Measurements from ENCODE around the gene EPHA1. TPM values are rescaled to one million over a fixed set of nuclear protein-coding genes. Genes with fewer than 3 reads are reported as not detected.

EPHA1 gene
- total RNA-seq, 1 donor from 2014 or later, result 4.7 TPM

DNA sequence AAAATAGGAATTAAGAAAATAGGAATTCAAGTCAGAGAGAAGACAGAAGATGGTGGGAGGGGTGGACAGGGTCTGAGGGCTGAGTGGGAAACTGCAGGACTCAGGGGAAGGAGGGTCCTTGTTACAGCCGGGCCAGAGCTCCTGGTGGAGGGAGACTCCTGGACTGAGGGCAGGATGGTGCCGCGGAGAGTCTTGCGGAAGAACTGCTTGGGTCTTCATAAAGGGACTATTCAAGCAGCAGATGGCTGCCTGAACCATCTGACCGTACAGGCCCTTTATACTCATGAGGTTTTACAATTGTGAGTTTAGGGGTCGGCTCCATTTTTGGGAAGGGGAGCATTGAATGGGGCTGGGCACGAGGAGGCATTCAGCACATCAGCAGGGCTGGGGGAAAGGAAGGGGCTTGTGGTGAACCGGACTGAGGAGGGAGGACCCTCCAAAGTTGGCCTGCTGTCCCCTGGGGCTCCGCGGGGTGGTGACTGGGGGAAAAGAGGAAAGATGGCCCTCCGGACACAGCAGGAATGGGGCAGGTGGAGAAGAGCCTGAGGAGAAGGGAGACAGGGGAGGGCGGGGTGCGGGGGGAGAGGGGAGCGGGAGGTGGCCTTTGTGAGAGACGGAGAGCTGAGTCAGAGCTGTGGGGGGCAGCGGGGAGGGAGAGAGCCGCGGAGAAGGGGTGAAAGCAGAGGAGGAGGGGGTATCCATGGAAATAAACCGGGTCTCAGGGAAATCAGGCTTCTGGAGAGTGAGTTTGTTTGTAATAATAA, 47.7 kb downstream of the EPHA1 start:
- DNase-seq, result peak; percentile 50
- peaks cover 14% of the 10 kb centered on the region for H3K36me3 Mint-ChIP-seq (ENCODE audit: unreplicated experiment)
- TF ChIP-seq, protein P1, sequence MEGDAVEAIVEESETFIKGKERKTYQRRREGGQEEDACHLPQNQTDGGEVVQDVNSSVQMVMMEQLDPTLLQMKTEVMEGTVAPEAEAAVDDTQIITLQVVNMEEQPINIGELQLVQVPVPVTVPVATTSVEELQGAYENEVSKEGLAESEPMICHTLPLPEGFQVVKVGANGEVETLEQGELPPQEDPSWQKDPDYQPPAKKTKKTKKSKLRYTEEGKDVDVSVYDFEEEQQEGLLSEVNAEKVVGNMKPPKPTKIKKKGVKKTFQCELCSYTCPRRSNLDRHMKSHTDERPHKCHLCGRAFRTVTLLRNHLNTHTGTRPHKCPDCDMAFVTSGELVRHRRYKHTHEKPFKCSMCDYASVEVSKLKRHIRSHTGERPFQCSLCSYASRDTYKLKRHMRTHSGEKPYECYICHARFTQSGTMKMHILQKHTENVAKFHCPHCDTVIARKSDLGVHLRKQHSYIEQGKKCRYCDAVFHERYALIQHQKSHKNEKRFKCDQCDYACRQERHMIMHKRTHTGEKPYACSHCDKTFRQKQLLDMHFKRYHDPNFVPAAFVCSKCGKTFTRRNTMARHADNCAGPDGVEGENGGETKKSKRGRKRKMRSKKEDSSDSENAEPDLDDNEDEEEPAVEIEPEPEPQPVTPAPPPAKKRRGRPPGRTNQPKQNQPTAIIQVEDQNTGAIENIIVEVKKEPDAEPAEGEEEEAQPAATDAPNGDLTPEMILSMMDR (IDR thresholded peaks at IDR 0.05; ENCODE audit: partially characterized antibody, unreplicated experiment), result no peak
- H3K4me1 Mint-ChIP-seq (ENCODE audit: low read depth, unreplicated experiment), result peaks cover 16% of the 10 kb centered on the region
- peaks cover 19% of the 10 kb centered on the region for H3K27me3 Mint-ChIP-seq (ENCODE audit: unreplicated experiment)
- H3K4me3 Mint-ChIP-seq (ENCODE audit: unreplicated experiment), result peak overlapping the region; percentile 90
- H3K9me3 Mint-ChIP-seq (ENCODE audit: unreplicated experiment), result peaks cover 22% of the 10 kb centered on the region
- H3K27ac Mint-ChIP-seq (ENCODE audit: unreplicated experiment), result peak overlapping the region; percentile 90

DNA sequence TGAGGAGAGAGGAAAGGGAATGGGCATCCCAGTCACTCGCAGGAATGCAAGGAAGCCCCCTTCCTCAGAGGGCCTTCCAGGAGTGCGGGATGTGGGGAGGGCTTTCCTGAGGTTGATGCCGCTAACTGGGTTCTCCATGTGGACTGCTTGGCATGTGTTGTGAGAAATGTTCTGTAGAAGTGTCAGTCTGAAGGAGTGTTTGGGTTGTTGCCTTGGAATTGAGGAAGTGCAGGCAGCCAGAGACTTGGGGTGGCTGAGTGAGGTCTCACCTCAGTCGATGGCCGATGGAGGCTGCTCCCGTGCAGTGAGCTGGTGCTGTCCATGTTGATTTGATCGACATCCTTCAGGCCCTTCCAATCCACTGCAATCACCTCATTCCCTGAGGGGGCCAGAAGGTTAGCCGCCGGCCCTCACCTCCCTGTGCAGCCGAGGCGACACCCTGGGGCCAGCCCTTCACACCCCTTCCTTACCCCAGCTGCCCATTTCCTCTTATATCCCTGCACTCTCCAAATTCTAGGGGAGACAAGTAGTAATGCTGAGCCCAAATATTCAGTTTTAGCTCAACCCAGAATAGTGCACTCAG, 48.8 kb downstream of the EPHA1 start:
- no peak for DNase-seq
- H3K9me3 Mint-ChIP-seq (ENCODE audit: unreplicated experiment), result peaks cover 20% of the 10 kb centered on the region
- peak overlapping the region; percentile 90 for H3K4me3 Mint-ChIP-seq (ENCODE audit: unreplicated experiment)
- peak overlapping the region; percentile 90 for H3K27ac Mint-ChIP-seq (ENCODE audit: unreplicated experiment)
- TF ChIP-seq, protein P1 (IDR thresholded peaks at IDR 0.05; ENCODE audit: partially characterized antibody, unreplicated experiment), result no peak
- H3K27me3 Mint-ChIP-seq (ENCODE audit: unreplicated experiment), result peaks cover 19% of the 10 kb centered on the region
- peaks cover 16% of the 10 kb centered on the region for H3K4me1 Mint-ChIP-seq (ENCODE audit: low read depth, unreplicated experiment)
- H3K36me3 Mint-ChIP-seq (ENCODE audit: unreplicated experiment), result peaks cover 14% of the 10 kb centered on the region

DNA sequence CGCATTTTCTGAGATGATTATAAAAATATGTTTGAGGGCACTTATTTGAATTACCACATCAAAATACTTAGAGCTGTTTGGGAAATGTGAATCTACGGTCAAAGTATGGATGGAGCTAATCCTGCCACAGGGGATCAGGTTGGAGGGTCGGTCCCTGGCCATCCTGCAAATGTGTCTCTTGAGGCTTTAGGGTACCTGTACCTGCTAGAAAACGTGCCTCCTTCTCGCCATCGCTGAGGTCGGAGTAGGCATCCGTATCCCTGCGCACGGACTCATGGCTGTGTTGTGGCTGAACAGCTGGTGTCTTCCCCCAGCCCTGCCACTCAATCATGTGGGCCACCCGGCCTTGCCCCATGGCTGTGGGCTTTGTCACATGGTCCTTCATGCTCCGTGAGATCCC, 50.0 kb downstream of the EPHA1 start:
- Mint-ChIP-seq H3K4me3 (ENCODE audit: unreplicated experiment) (no peak overlapping the region), H3K36me3 (ENCODE audit: unreplicated experiment) (peaks cover 23% of the 10 kb centered on the region), H3K27me3 (ENCODE audit: unreplicated experiment) (peaks cover 20% of the 10 kb centered on the region), H3K4me1 (ENCODE audit: low read depth, unreplicated experiment) (peaks cover 21% of the 10 kb centered on the region), H3K27ac (ENCODE audit: unreplicated experiment) (no peak overlapping the region), H3K9me3 (ENCODE audit: unreplicated experiment) (peaks cover 20% of the 10 kb centered on the region)
- TF ChIP-seq, protein P1 (IDR thresholded peaks at IDR 0.05; ENCODE audit: partially characterized antibody, unreplicated experiment), result no peak
- DNase-seq, result no peak

DNA sequence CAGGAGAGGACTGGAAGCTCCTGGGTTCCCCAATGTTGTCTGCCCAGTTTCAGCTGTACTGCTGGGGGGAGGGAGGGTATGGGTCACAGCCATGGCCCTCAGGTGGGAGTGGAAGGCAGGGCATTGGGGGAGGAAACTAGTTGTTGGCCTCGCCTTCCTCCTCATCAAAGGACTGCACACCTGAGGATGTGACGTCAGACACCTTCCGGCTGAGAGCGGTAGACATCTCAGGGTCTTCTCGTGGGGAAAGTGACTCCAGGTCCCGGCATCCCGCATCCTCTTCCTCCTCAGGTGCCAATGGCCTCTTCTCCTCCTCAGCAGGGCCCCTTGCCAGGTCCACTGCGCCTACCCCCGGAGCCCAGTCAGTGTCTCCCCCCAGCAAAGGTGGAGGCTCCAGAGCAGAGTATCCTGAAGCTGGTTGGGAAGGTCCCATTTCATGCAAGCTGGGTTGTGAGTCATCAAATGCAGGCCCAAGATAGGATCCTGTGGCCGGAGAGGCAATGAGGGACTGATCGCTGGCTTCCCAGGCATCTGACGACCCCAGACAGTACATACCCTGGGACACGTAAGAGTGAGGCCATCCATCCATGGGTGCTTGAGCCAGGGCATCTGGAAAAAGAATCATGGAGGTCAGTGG, 52.1 kb downstream of the EPHA1 start:
- Mint-ChIP-seq H3K27ac (ENCODE audit: unreplicated experiment) (no peak overlapping the region), H3K27me3 (ENCODE audit: unreplicated experiment) (peaks cover 16% of the 10 kb centered on the region), H3K9me3 (ENCODE audit: unreplicated experiment) (peaks cover 14% of the 10 kb centered on the region), H3K4me3 (ENCODE audit: unreplicated experiment) (no peak overlapping the region), H3K36me3 (ENCODE audit: unreplicated experiment) (peaks cover 30% of the 10 kb centered on the region), H3K4me1 (ENCODE audit: low read depth, unreplicated experiment) (peaks cover 23% of the 10 kb centered on the region)
- TF ChIP-seq, protein P1 (IDR thresholded peaks at IDR 0.05; ENCODE audit: partially characterized antibody, unreplicated experiment), result no peak
- no peak for DNase-seq

Measured in glutamatergic neuron (in vitro differentiated cells).